Natural killer cell (primary cell): ENCODE data around the gene C19orf67. TPM values are rescaled to one million over a fixed set of nuclear protein-coding genes. Genes with fewer than 3 reads are reported as not detected.

Source experiments
- ATAC-seq, 3 donors: fragments of 150-1000 bp in 2 of 3; fragments of 200-7000 bp in 1 of 3; cut with Tn5 transposase; 1 replicate in 1 of 3; 2 replicates in 2 of 3; pipeline ENCODE4 v1.10.0; 2021; ENCODE audit warnings: mild to moderate bottlenecking in 2 of 3, moderate library complexity in 2 of 3
- DNase-seq, 2 donors: peaks; one replicate each; pipeline versions ENCODE4 v3.0.0 to v3.0.0-alpha.2; 2013 to 2021; ENCODE audit warnings: mixed read lengths in 1 of 2
- H3K27ac ChIP-seq: one replicate; pipeline ENCODE4 v1.5.1; 2013; ENCODE audit warnings: mild to moderate bottlenecking, low read length
- H3K27me3 ChIP-seq: one replicate; pipeline ENCODE4 v1.6.1; 2013; ENCODE audit warnings: low read length; ENCODE audit not compliant: control insufficient read depth, insufficient read depth
- H3K36me3 ChIP-seq: one replicate; pipeline ENCODE4 v1.6.1; 2013; ENCODE audit warnings: low read length; ENCODE audit not compliant: control insufficient read depth, insufficient read depth
- H3K4me1 ChIP-seq: one replicate; pipeline ENCODE4 v1.6.1; 2013; ENCODE audit warnings: low read length; ENCODE audit not compliant: control insufficient read depth, insufficient read depth
- H3K4me3 ChIP-seq: one replicate; pipeline ENCODE4 v1.5.1; 2013; ENCODE audit warnings: low read length
- H3K9me3 ChIP-seq: one replicate; pipeline ENCODE4 v1.6.1; 2013; ENCODE audit warnings: low read length; ENCODE audit not compliant: control insufficient read depth, insufficient read depth
- H3K27ac Mint-ChIP-seq, 2 donors: one replicate each; pipeline ENCODE4 v1.8.0; 2022; ENCODE audit warnings: mild to moderate bottlenecking in 2 of 2, mixed read lengths in 2 of 2, moderate library complexity in 1 of 2
- H3K27me3 Mint-ChIP-seq, 2 donors: one replicate each; pipeline ENCODE4 v1.8.0; 2022; ENCODE audit warnings: low read depth in 2 of 2, mixed read lengths in 2 of 2
- H3K36me3 Mint-ChIP-seq: one replicate; pipeline ENCODE4 v1.8.0; 2022; ENCODE audit warnings: mixed read lengths
- H3K4me1 Mint-ChIP-seq, 2 donors: one replicate each; pipeline ENCODE4 v1.8.0; 2022; ENCODE audit warnings: mixed read lengths in 2 of 2
- H3K4me3 Mint-ChIP-seq: one replicate; pipeline ENCODE4 v1.8.0; 2022; ENCODE audit warnings: mild to moderate bottlenecking, moderate library complexity, mixed read lengths
- H3K9me3 Mint-ChIP-seq, 2 donors: one replicate each; pipeline ENCODE4 v1.8.0; 2022; ENCODE audit warnings: mixed read lengths in 2 of 2
- WGBS: methylation state at CpG from one replicate; pipeline ENCODE4 v1.1.7; 2013; ENCODE audit warnings: missing lambda C conversion rate; ENCODE audit not compliant: insufficient coverage; 5-methylcytosine and 5-hydroxymethylcytosine counted together
- intact Hi-C: fragments of 100-400 bp; cut with micrococcal nuclease; formaldehyde crosslinking; loops from one replicate; pipeline ENCODE4 v1.14.2; 2022
- total RNA-seq, 4 donors: library from RNA; stranded (reverse); fragments of 120-200 nt in 1 of 4; gene quantifications; one replicate each; pipeline versions ENCODE4 v1.2.3 to v1.2.4, GENCODE V29; 2013 to 2022
- TF ChIP-seq, protein P1 (sequence below): fragments of 200-600 bp; IDR thresholded peaks from one replicate; pipeline ENCODE4 v1.8.0; 2022; ENCODE audit warnings: antibody characterized with exemption

C19orf67 gene
- total RNA-seq, 3 donors from 2014 or later (not counting 1 experiment from before 2014, with no cell fraction given), result 0.35 to 0.53 TPM; not detected in 1

- ATAC-seq (no peak), DNase-seq (no peak)
- H3K36me3 ChIP-seq, result no peaks in the 10 kb centered on the region
- Mint-ChIP-seq H3K4me3 (no peak overlapping the region), H3K27ac (peak overlapping the region; percentile 94 to 97), H3K36me3 (no peaks in the 10 kb centered on the region), H3K4me1 (peaks cover 26 to 27% of the 10 kb centered on the region in 2 donors), H3K9me3 (no peaks in the 10 kb centered on the region), H3K27me3 (no peaks in the 10 kb centered on the region)
- TF ChIP-seq, protein P1, sequence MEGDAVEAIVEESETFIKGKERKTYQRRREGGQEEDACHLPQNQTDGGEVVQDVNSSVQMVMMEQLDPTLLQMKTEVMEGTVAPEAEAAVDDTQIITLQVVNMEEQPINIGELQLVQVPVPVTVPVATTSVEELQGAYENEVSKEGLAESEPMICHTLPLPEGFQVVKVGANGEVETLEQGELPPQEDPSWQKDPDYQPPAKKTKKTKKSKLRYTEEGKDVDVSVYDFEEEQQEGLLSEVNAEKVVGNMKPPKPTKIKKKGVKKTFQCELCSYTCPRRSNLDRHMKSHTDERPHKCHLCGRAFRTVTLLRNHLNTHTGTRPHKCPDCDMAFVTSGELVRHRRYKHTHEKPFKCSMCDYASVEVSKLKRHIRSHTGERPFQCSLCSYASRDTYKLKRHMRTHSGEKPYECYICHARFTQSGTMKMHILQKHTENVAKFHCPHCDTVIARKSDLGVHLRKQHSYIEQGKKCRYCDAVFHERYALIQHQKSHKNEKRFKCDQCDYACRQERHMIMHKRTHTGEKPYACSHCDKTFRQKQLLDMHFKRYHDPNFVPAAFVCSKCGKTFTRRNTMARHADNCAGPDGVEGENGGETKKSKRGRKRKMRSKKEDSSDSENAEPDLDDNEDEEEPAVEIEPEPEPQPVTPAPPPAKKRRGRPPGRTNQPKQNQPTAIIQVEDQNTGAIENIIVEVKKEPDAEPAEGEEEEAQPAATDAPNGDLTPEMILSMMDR, result no peak
- no peak overlapping the region for H3K27ac ChIP-seq
- no peaks in the 10 kb centered on the region for H3K9me3 ChIP-seq
- H3K4me3 ChIP-seq, result no peak overlapping the region
- H3K27me3 ChIP-seq, result no peaks in the 10 kb centered on the region
- 98% methylated on average over 7 of the region's 7 CpGs for WGBS
- intact Hi-C loops, result loop anchor here (2.0 to 5.0 kb wide), 2 partner anchors 29 to 38 kb away; partner anchors contain the start of gene SAMD1
- peaks cover 31% of the 10 kb centered on the region for H3K4me1 ChIP-seq
Observed at GRCh38 chr19:14119644-14120496, 34.3 kb upstream of the C19orf67 start.

DNA sequence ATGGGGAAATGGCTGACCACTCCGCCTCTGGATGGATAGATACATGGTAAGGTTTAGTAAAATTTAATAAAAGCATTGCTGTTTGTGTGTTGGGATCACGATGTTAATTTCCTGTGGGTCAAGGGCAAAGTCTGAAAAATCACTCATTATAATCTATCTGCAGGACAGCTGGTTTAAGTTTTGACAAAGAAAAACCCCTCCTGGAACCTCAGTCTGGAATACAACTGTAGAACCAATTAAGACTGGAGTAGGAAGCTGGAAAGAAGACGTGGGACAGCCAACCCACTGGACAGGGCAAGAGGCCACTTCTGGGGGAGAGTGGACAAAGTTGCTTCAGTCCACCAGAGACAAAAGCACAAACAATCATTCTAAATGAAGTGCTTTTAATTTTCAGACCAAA lies 33.6 kb upstream of the C19orf67 start:
- 84% methylated on average over 3 of the region's 3 CpGs for WGBS
- Histone ChIP-seq H3K36me3 (no peaks in the 10 kb centered on the region), H3K27me3 (no peaks in the 10 kb centered on the region), H3K27ac (peak overlapping the region; percentile 99), H3K4me1 (peaks cover 39% of the 10 kb centered on the region), H3K4me3 (no peak overlapping the region), H3K9me3 (no peaks in the 10 kb centered on the region)
- Mint-ChIP-seq H3K4me1 (peaks cover 27 to 31% of the 10 kb centered on the region in 2 donors), H3K4me3 (peak overlapping the region; percentile 97), H3K27ac (peak overlapping the region; percentile 94 to 97), H3K27me3 (no peaks in the 10 kb centered on the region), H3K36me3 (no peaks in the 10 kb centered on the region), H3K9me3 (no peaks in the 10 kb centered on the region)
- no peak for DNase-seq
- ATAC-seq, result no peak
- TF ChIP-seq, protein P1, result no peak
- intact Hi-C loops, result loop anchor here (2.0 to 5.0 kb wide), 2 partner anchors 28 to 37 kb away; partner anchors contain the start of gene SAMD1

DNA sequence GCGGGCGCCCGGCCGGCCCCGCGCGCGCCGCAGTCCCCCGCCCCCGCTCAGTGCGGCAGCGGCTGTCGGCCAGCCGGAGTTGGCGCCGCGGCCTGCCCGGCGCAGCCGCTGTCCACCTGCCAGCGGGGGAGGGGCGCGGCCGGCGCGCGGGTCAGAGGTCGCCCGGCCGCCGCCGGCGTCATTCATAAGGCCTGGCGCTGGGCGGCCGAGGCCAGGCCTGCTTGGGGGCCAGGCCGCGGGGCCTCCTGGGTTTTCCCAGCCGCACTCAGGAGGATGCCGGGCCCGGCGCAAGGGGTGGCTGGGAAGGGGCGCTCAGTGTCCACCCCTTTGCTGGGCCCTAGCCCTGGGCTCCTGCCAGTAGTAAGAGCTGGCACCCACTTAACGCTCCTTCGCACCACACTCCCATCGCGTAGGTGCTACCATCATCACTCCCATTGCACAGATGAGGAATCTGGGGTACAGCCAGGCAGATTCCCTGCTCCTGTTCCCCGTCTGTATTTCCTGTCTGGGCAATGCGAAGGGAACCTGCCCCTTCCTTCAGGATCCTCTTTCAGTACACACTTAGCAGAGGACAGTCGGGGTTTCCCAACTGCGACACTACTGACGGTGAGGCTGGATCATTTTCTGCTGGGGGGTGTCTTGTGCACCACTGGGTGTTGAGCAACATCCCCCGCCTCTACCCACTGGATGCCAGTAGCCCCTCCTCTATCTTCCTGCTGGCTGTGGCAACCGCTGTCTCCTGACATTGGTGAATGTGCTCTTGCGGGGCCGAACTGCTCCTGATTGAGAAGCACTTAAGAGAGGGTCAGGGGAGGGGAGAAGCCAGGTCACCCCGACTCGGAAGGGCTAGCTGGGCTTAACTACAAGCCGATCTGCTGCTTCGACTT lies 32.8 kb upstream of the C19orf67 start:
- ATAC-seq, result peak; percentile 39 to 53 (median 48)

More for the DNA sequence above, 32.8 kb upstream of the C19orf67 start:
- 3% methylated on average over 61 of the region's 61 CpGs for WGBS
- no peaks in the 10 kb centered on the region for H3K27me3 ChIP-seq
- H3K4me1 ChIP-seq, result peaks cover 45% of the 10 kb centered on the region
- no peaks in the 10 kb centered on the region for H3K36me3 ChIP-seq
- intact Hi-C loops, result loop anchor here (1.0 to 5.0 kb wide), 3 partner anchors 18 to 36 kb away; partner anchors contain the start of genes ASF1B and SAMD1
- H3K9me3 Mint-ChIP-seq, result no peaks in the 10 kb centered on the region
- no peaks in the 10 kb centered on the region for H3K36me3 Mint-ChIP-seq
- no peaks in the 10 kb centered on the region for H3K9me3 ChIP-seq
- DNase-seq, result peak; percentile 64 to 79
- H3K27me3 Mint-ChIP-seq, result no peaks in the 10 kb centered on the region
- TF ChIP-seq, protein P1, result no peak
- peak overlapping the region; percentile 94 to 97 for H3K27ac Mint-ChIP-seq
- peak overlapping the region; percentile 97 for H3K4me3 Mint-ChIP-seq
- peak overlapping the region; percentile 99 for H3K27ac ChIP-seq
- peaks cover 27 to 36% of the 10 kb centered on the region in 2 donors for H3K4me1 Mint-ChIP-seq
- H3K4me3 ChIP-seq, result peak overlapping the region; percentile 60
